ENCODE data around the gene GSK3A.
A peak's percentile ranks its signal among the peaks of the same experiment; 100 is the strongest.

Gene GSK3A

DNA sequence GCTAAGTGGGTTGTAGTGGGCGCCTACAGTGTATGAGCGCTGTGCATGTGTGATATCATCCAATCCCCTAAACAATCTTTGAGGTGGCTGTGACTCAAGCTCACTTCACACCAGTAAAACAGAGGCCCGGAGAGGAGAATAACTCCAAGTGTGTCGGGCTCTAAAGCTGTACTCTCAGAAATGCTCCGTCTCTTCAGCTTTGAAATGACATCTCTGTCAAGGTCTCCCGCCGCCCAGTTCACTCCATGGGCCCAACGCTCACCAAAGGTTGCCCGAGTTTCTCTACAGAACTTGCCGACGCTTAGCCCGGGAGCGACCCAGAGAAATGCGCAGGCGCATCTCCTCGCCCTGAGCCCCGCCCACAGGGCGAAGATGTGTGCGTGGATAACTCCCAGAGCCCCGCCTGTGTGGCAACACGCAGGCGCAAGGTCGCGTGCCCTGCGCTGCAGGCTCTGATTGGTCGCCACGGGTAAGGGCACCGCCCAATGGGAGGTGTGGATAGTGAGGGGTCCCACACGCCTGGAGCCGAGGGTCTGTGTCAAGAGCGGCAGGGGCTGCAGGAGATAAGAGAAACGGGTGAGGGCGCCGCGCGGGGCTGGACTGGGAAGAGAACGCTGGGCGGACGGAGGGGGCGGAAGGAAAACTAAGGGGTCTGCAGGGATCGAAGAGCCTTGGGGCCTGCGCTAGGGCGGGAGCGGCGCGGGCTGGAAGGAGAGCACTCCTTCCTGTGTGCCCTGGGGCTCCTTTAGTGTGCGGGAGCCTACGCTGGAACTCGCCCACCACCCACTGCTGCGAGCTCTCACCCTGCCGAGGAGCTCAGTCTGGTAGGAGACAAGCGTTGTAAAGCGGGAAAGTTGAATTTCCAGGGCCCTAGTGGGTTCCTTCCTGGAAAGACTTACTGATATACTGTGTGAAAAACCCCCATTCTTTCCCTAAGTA, 22.3 kb downstream of the GSK3A start, which contains the start of gene ZNF526:
Gene ZNF526 (plus strand): TSS at position 501 of the 939 bp plus-strand sequence. CDS start 4,092 bp downstream, outside the sequence.
- peak; percentile 99 for DNase-seq

- peak; percentile 99 for DNase-seq
These were observed 24.6 kb downstream of the GSK3A start, which contains the start of gene DEDD2 for GRCh38 chr19:42217520-42218437. Gene DEDD2, minus strand, starts transcription at chr19:42217677. Its CDS starts 670 bp downstream, at chr19:42217007.

DNA sequence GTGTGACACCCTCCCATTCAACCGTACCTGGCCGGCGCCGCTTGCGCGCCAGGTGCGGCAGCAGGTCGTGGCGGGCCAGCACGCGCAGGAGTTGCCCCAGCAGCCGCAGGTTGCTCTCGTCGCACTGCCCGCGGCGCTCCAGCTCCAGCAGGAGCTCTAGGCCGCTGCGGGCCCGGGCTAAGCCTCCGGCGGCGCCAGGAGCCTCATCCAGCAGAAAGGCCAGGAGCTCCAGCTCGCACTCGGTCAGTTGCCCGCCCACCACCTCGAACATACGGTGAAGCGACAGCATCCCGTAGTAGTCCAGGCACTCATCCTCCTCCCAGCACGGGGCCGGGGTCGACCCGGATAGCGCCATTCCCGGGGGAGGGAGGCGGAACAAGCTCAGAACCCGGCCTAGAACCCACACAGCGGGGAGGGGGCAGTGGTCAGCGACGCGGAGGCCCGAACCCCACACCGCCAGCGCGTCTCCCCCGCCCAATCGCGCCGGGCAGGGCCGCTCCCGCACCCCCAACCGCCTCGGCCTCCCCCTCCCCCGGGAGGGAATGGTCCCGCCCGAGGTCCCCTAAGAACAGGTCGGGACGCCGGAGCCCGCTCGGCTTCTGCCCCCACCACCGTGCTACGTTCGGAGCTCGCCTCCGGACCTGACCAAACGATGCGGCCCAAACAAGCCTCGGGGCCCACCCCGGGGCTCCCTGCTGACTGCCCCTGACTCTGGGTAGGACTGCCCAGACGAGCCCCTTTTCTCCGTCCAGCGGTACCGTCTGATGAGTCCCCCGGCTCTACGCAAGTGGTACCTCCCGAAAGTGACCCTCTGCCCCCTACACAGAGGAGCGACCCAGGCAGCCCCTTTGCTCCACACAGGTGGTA, 25.5 kb downstream of the GSK3A start:
- DNase-seq: peak; percentile 78

GRCh38 chr19:42214810-42215485, 27.5 kb downstream of the GSK3A start:
- DNase-seq: no peak

DNA sequence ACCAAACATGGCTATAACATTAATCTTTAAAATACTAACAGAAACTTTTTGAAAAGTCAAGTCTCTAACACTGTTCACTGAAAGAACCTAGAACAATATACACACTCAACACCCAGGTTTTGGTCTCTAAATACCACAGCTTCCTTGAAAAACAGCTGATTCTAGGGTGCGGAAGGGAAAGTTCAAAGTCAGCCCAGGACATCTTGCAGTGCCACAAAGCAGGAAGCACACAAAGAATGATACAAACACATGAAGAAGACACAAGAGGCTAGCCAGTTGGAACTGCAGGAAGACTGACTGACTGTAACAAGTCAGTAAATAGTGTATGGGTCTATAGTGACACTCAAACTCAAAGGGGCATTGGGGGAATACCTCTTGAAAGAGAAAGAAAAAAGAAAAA, 29.5 kb downstream of the GSK3A start:
- DNase-seq: no peak

DNA sequence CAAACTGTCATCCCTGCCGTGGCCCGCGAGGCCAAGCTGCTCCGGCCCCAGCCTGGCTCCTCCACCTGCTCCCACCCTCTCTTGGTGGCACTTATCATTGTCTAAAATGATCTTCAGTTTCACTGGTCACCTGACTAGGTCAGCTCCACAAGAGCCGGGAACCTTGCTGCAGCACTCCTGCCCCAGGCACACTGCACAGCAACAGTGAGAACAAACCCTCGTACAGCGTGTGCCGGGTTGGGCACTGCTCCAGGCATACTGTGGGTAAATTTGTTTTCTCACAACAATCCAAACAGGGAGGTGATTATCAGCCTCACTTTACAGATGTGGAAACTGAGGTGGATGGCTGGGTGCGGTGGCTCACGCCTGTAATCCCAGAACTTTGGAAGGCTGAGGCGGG, 33.8 kb downstream of the GSK3A start:
- no peak for DNase-seq

GRCh38 chr19:42207767-42208271, 34.6 kb downstream of the GSK3A start:
- DNase-seq: no peak

DNA sequence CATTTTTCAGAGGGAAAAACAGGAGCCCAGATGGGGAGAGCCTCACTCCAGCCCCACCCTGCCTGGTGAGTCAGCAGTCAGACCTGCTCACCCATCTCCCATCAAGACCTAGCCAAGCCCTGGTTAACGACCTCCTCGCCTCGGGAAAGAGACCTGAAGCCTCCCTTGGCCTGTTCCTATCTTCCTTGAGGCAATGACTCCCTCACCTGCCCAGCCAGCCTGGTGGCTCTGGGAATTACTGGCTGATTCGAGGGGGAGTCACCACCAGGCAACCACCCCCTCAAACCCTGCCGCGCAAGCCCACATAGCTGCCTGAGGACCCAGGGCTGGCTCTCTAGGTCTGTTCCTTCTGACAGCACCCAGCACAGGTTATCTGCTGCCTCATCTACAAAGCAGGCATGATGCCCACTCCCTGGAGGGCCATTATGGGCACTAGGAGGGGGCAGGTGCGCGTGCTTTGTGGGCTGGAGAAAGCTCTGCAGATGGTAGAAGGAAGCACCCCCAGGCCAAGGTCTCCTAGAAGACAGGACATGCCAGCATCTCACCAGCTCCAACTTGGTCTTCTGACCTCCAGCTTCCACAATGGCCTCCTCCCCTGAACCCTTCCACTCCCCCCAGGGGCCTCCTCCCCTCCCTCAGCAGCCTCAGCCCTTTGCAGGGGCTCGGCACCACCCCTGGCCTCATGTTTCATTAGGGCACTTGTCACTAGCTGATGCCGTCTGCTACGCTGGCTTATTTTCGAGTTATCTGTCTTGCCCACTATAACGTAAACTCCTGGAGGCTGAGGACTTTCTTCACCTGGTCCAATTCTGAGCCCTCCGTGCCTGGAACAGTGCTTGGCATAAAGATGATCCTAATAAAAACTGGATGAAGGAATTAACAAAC, 35.3 kb downstream of the GSK3A start:
- no peak for DNase-seq

DNA sequence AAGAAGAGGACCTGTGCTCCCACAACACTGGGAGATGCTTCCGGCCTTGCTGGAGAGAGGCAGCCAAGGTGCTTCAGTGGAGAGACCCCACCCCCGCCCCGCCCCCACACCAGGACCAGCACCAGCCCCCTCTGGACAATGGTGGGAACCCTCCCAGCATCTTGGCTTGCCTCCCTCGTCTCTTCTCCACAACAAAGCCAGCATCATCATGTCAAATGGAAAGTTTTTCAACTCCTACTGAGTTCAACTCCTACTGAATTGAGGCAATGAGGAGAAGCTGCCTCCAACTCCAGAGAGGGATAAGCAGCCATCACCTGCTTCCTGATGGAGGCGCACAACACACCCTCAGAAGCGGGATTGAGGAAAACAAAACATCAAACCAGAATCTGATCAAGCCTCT, 37.7 kb downstream of the GSK3A start:
- no peak for DNase-seq

DNA sequence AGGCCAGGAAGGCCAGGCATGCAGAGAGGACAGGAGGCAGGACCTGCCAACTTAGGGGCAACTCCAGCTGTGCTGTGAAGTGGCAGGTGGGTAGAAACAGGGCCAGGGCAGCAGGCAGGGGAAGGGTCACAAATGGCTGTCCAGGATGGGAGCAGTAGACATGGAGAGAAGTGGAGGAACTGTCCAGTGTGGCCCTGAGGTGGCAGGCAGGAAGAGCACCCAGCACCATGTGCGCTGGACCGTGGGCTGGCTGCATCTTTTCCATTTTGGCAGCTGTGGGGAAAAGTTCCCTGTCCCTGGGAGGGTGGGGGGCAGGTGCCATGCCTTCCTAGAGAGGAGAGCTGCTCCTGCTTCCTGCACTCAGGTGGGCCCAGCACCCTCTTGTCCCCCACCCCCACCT, 38.7 kb downstream of the GSK3A start:
- no peak for DNase-seq

DNA sequence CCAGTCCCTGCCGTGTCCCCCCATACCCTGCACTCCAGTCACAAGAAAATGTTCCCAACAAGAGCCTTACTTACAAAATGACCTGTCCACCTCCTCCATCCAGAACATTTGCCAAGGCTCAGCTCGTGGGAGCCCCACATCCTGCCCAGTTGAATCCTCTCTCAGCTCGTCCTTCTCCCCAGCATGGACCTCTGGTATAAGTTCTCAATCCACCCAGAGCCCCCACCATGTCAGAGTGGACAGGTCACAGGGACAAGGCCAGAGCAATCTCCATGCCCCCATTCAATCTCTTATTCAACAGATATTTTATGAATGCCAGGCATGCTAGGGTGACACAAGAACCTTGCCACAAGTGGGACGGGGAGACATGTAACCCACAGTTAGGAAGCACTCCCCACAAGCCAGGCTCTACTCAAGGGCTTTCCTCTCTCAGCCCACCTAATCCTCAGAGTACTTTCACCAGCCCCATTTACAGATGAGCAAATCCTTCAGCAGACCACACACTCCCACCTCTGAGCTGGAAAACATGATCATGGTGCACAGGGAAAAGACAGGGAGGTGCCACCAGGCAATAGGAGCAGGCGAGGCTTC, 40.0 kb downstream of the GSK3A start:
- DNase-seq: no peak

DNA sequence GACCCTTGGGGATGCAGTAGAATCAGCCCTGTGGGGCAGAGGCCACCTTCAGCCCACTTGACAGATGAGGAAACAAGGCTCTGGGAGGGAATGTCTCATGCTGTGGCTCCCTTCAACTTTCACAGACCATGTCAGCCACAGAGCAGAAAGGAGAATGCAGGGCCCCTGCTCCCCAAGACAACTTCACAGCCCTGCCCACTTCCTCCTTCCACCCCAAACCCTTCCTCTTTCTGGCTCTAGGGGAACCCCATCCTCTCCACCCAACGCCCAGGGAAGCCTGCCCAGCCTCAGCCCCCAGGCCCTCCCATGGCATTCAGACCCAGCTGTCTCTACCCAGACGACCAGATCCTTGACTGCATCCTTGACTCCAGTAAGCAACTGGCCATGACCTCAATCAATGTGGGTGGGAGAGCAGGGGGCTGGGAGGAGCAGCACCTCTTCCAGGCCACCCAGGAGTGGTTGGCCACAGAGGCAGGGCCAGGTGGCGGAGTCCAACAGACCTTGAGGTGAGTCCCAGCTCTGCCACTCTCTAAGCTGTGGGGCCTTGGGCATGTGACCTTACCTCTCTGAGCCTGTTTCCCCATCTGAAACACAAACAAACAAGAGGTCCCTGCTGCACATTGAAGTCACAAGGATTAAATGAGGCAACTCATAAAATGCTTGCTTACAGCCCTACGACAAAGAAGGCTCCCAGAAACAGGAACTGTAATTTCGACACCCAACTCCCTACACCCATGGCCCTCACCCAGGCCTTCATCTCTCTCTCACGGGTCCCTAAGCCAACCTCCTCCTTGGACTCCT, 40.7 kb downstream of the GSK3A start:
- no peak for DNase-seq

DNA sequence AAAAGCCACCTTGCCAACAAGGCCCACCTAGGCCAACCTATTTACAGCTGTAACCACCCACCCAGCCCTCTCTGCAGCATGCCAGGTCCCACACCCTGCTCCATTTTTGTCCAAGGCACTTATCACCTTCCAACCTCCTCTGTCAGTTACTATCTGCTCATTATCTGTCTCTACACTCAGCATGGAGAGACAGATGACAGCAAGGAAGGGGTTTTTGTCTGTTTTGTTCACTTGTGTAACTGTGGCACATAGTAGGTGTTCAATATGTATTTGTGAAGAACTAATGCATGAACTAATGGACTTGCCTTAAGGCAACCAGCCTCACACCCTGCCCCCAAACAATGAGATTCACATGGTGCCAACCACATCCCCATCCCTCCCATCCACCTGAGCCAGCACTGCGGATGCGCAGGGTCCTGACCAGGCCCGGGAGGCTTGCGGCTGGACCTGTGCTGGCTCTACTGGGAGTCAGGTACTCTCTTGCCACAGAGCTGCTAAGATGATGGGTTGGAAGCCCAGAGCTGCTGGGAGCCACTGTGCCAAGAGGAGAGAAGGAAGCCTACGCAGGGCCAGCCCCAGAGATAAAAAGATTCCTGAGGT, 42.2 kb downstream of the GSK3A start:
- no peak for DNase-seq

DNA sequence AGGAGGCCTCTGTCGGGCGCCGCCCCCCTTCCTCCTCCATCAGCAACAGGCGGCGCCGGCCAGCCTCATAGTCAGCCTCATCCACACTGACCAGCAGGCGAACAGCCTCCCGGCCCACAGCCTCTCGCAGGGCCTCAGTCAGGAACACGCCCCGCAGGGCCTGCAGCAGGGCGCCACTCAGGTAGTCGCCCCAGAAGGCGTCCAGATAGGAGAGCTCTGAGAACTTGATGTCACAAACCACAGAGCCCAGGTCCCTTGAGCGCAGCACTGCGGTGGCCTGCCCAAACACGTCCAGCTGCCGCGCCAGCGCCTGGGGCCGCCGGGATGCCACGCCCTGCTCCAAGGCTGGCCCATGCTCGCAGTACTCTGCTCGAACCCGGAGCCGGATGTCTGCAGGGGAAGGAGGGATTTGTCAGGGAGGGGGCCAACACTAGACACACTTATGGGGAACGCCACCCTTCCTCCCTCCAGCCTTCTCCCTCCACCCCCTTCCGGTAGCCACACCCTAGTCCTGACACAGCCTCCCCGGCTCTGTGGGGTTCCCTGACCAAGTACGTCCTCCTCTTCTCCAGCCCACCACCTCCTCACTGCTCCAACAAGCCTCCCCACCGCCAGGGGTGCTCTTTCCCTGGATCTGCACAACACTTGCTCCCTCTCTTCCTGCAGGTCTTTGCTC, 42.8 kb downstream of the GSK3A start:
- DNase-seq: no peak

- no peak for DNase-seq
These were observed 43.5 kb downstream of the GSK3A start for GRCh38 chr19:42198676-42199439.

- DNase-seq: no peak
These were observed 45.0 kb downstream of the GSK3A start for GRCh38 chr19:42197375-42197817.

All from DMS53 (cell line).